Mammary epithelial cell (primary cell): ENCODE measurements around the gene SLC18B1.

Source experiments
- EZH2 ChIP-seq: IDR thresholded peaks from 2 replicates; pipeline ENCODE4 v1.6.1; 2012; ENCODE audit warnings: low read length, inconsistent platforms, borderline replicate concordance
- TF ChIP-seq, protein P1 (sequence below), 2 donors: IDR thresholded peaks in 1 of 2; conservative IDR thresholded peaks in 1 of 2; 2 replicates each; pipeline ENCODE4 v1.5.1; 2011 to 2012; ENCODE audit warnings: inconsistent platforms in 2 of 2, low read length in 2 of 2, mild to moderate bottlenecking in 2 of 2, control low read depth in 1 of 2, low read depth in 1 of 2; ENCODE audit not compliant: insufficient read depth in 1 of 2; ENCODE audit errors: extremely low read depth in 1 of 2

DNA sequence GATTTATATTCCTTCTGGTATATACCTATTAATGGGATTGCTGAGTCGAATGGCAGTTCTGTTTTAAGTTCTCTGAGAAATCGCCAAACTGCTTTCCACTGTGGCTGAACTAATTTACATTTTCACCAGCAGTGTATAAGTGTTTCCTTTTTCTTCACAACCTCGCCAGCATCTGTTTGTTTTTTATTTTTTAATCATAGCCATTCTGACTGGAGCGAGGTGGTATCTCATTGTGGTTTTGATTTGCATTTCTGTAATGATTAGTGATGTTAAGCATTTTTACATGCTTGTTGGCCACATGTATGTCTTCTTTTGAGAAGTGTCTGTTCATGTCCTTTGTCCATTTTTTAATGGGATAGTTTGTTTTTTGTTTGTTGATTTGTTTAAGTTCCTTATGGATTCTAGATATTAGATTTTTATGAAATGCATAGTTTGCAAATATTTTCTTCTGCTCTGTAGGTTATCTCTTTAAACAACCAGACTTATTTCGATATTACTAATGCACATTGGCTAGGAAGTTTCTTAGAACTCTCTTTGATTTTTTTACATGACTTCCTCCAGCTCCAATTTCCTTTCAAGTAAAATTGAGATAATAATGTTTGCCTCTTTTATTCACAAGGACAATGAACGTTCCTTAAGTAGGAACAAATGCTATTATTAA is 72.4 kb downstream of the SLC18B1 start:
- TF ChIP-seq, protein P1, sequence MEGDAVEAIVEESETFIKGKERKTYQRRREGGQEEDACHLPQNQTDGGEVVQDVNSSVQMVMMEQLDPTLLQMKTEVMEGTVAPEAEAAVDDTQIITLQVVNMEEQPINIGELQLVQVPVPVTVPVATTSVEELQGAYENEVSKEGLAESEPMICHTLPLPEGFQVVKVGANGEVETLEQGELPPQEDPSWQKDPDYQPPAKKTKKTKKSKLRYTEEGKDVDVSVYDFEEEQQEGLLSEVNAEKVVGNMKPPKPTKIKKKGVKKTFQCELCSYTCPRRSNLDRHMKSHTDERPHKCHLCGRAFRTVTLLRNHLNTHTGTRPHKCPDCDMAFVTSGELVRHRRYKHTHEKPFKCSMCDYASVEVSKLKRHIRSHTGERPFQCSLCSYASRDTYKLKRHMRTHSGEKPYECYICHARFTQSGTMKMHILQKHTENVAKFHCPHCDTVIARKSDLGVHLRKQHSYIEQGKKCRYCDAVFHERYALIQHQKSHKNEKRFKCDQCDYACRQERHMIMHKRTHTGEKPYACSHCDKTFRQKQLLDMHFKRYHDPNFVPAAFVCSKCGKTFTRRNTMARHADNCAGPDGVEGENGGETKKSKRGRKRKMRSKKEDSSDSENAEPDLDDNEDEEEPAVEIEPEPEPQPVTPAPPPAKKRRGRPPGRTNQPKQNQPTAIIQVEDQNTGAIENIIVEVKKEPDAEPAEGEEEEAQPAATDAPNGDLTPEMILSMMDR (conservative IDR thresholded peaks at IDR 0.05 in 1 of 2, IDR thresholded peaks at IDR 0.05 in 1 of 2; ENCODE audit: extremely low read depth in 1 of 2, insufficient read depth in 1 of 2, low read depth in 1 of 2, low read length in 2 of 2) = no peak
- no peak for TF ChIP-seq EZH2
